CD4-positive, CD25-positive, alpha-beta regulatory T cell (primary cell): ENCODE data around the gene PODN. TPM values are rescaled to one million over a fixed set of nuclear protein-coding genes. Genes with fewer than 3 reads are reported as not detected.

Experiments used
- ATAC-seq, 2 donors: fragments of 150-1000 bp; cut with Tn5 transposase; one replicate each; pipeline ENCODE4 v1.10.0; 2021; ENCODE audit warnings: low read depth in 2 of 2, moderate number of reproducible peaks in 2 of 2, moderate library complexity in 1 of 2
- DNase-seq, 3 donors: peaks; one replicate each; pipeline versions ENCODE4 v3.0.0 to v3.0.0-alpha.2; 2012 to 2022; ENCODE audit warnings: mixed read lengths in 1 of 3
- H3K27ac ChIP-seq: one replicate; pipeline ENCODE4 v1.7.0; 2013; ENCODE audit warnings: mild to moderate bottlenecking, low read length; ENCODE audit not compliant: insufficient read depth, poor library complexity, severe bottlenecking
- H3K27me3 ChIP-seq: one replicate; pipeline ENCODE4 v1.7.0; 2013; ENCODE audit warnings: low read length; ENCODE audit not compliant: control insufficient read depth, insufficient read depth
- H3K36me3 ChIP-seq: one replicate; pipeline ENCODE4 v1.7.0; 2013; ENCODE audit warnings: mild to moderate bottlenecking, low read length, moderate library complexity; ENCODE audit not compliant: control insufficient read depth, insufficient read depth
- H3K4me1 ChIP-seq: 2 replicates; pipeline ENCODE4 v1.7.0; 2013; ENCODE audit warnings: mild to moderate bottlenecking, low read length; ENCODE audit not compliant: insufficient read depth, control insufficient read depth, poor library complexity, severe bottlenecking
- H3K4me3 ChIP-seq: one replicate; pipeline ENCODE4 v1.7.0; 2013; ENCODE audit warnings: low read depth, mild to moderate bottlenecking, low read length, moderate library complexity
- H3K9me3 ChIP-seq, 2 experiments: 1 replicate in 1 of 2; 2 replicates in 1 of 2; pipeline ENCODE4 v1.7.0; 2013; ENCODE audit warnings: low read length in 2 of 2, mild to moderate bottlenecking in 1 of 2, moderate library complexity in 1 of 2; ENCODE audit not compliant: control insufficient read depth in 2 of 2
- H3K27ac Mint-ChIP-seq, 3 donors: one replicate each; pipeline ENCODE4 v1.8.0; 2020 to 2022; ENCODE audit warnings: mild to moderate bottlenecking in 3 of 3, mixed read lengths in 3 of 3, moderate library complexity in 2 of 3
- H3K27me3 Mint-ChIP-seq: one replicate; pipeline ENCODE4 v1.8.0; 2022; ENCODE audit warnings: mild to moderate bottlenecking, mixed read lengths
- H3K36me3 Mint-ChIP-seq: one replicate; pipeline ENCODE4 v1.8.0; 2020; ENCODE audit warnings: mixed read lengths
- H3K4me1 Mint-ChIP-seq, 4 donors: one replicate each; pipeline ENCODE4 v1.8.0; 2020 to 2022; ENCODE audit warnings: mixed read lengths in 4 of 4, mild to moderate bottlenecking in 1 of 4
- H3K4me3 Mint-ChIP-seq, 4 donors: one replicate each; pipeline ENCODE4 v1.8.0; 2020 to 2022; ENCODE audit warnings: mild to moderate bottlenecking in 4 of 4, mixed read lengths in 4 of 4, moderate library complexity in 3 of 4
- H3K9me3 Mint-ChIP-seq, 7 donors: one replicate each; pipeline ENCODE4 v1.8.0; 2020 to 2022; ENCODE audit warnings: mixed read lengths in 7 of 7, mild to moderate bottlenecking in 3 of 7, moderate library complexity in 2 of 7
- polyA plus RNA-seq, 4 donors: library from polyadenylated mRNA; unstranded; fragments of 300-500 nt; fragmentation: Illumina TruSeq; gene quantifications; one replicate each; pipeline ENCODE4 v1.2.3, GENCODE V29; 2021
- total RNA-seq: library from RNA; stranded (reverse); gene quantifications from one replicate; pipeline ENCODE4 v1.2.3, GENCODE V29; 2022

The PODN gene
- total and polyA plus RNA-seq, 5 donors from 2014 or later = not detected

GRCh38 chr1:53057127-53057526, 4.9 kb upstream of the PODN start:
- no peak overlapping the region for H3K27ac Mint-ChIP-seq
- H3K9me3 ChIP-seq = no peaks in the 10 kb centered on the region
- ATAC-seq (no peak), DNase-seq (no peak)
- H3K27ac ChIP-seq = no peak overlapping the region
- H3K4me3 Mint-ChIP-seq = no peak overlapping the region
- H3K36me3 Mint-ChIP-seq = peaks cover 28% of the 10 kb centered on the region
- H3K36me3 ChIP-seq = peaks cover 12% of the 10 kb centered on the region
- peaks cover 0 to 2% (median 0%) of the 10 kb centered on the region in 4 donors for H3K4me1 Mint-ChIP-seq
- peaks cover 29% of the 10 kb centered on the region for H3K27me3 Mint-ChIP-seq
- H3K27me3 ChIP-seq = peaks cover 14% of the 10 kb centered on the region
- H3K4me3 ChIP-seq = no peak overlapping the region
- H3K4me1 ChIP-seq = peaks cover 1% of the 10 kb centered on the region
- H3K9me3 Mint-ChIP-seq = peaks cover 0 to 3% (median 0%) of the 10 kb centered on the region in 7 donors

- H3K27me3 ChIP-seq = peaks cover 20% of the 10 kb centered on the region
- DNase-seq (no peak), ATAC-seq (no peak)
- H3K9me3 ChIP-seq = no peaks in the 10 kb centered on the region
- no peak overlapping the region for H3K4me3 Mint-ChIP-seq
- no peaks in the 10 kb centered on the region for H3K36me3 ChIP-seq
- peaks cover 0 to 3% (median 0%) of the 10 kb centered on the region in 7 donors for H3K9me3 Mint-ChIP-seq
- no peak overlapping the region for H3K27ac ChIP-seq
- H3K4me1 ChIP-seq = peaks cover 10% of the 10 kb centered on the region
- no peak overlapping the region for H3K4me3 ChIP-seq
- no peak overlapping the region for H3K27ac Mint-ChIP-seq
- peaks cover 55% of the 10 kb centered on the region for H3K27me3 Mint-ChIP-seq
- H3K36me3 Mint-ChIP-seq = peaks cover 2% of the 10 kb centered on the region
- peaks cover 0 to 15% (median 0%) of the 10 kb centered on the region in 4 donors for H3K4me1 Mint-ChIP-seq
These were observed 1.4 kb upstream of the PODN start for GRCh38 chr1:53060579-53060978.

- Histone ChIP-seq H3K27ac (no peak overlapping the region), H3K4me3 (no peak overlapping the region), H3K27me3 (peaks cover 20% of the 10 kb centered on the region), H3K4me1 (peaks cover 10% of the 10 kb centered on the region), H3K9me3 (no peaks in the 10 kb centered on the region), H3K36me3 (no peaks in the 10 kb centered on the region)
- Mint-ChIP-seq H3K4me1 (peaks cover 0 to 15% (median 0%) of the 10 kb centered on the region in 4 donors), H3K4me3 (peak overlapping the region in 1 of 4 donors; percentile 57), H3K9me3 (peaks cover 0 to 3% (median 0%) of the 10 kb centered on the region in 7 donors), H3K27me3 (peaks cover 57% of the 10 kb centered on the region), H3K36me3 (peaks cover 3% of the 10 kb centered on the region), H3K27ac (no peak overlapping the region)
- DNase-seq = no peak
- ATAC-seq = no peak
These were observed 722 bp upstream of the PODN start for GRCh38 chr1:53061123-53061858.

DNA sequence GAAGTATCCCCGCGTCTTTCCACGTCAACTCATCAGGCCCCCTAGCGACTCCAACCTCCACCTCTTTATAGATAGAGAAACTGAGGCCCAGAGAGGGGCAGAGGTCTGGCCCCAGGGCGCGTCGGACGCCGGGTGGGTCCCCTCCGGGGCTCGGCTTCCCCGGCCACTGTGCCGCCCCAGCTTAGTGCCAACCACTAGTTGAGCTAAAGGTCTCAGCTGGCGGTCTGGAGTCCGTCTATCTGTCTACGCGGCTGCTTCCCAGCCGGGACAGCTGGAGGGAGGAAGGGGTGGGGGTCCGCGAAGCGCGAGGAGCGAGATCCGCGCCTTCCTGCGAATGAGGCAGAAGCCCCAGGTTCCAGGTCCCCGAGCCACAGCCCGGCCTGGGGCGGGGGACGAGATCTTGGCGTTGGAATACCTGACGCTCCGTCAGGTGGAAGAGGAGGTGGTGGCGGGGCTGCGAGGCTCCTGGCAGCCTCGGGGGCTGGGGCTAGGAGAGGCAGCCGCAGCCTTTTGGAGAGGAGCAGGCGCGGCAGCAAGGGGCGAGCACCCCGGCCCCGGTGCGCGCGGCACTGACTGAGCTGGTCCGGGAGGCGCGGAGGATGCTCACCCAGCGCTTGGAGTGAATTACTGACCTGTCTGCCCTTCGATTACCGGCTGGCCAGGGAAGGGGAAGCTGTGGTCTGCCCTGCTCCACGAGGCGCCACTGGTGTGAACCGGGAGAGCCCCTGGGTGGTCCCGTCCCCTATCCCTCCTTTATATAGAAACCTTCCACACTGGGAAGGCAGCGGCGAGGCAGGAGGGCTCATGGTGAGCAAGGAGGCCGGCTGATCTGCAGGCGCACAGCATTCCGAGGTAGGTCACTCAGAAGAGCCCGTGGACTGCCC, 937 bp downstream of the PODN start:
- H3K4me1 Mint-ChIP-seq = peaks cover 0 to 15% (median 0%) of the 10 kb centered on the region in 4 donors
- H3K4me3 Mint-ChIP-seq = peak overlapping the region in 3 of 4 donors; percentile 21 to 69 (median 39)
- Histone ChIP-seq H3K4me1 (peaks cover 10% of the 10 kb centered on the region), H3K36me3 (no peaks in the 10 kb centered on the region), H3K27ac (no peak overlapping the region), H3K9me3 (no peaks in the 10 kb centered on the region), H3K27me3 (peaks cover 20% of the 10 kb centered on the region), H3K4me3 (no peak overlapping the region)
- H3K36me3 Mint-ChIP-seq = peaks cover 3% of the 10 kb centered on the region
- H3K27me3 Mint-ChIP-seq = peaks cover 63% of the 10 kb centered on the region
- DNase-seq (no peak), ATAC-seq (no peak)
- no peak overlapping the region for H3K27ac Mint-ChIP-seq
- H3K9me3 Mint-ChIP-seq = peaks cover 0 to 3% (median 0%) of the 10 kb centered on the region in 7 donors

- Histone ChIP-seq H3K36me3 (no peaks in the 10 kb centered on the region), H3K9me3 (no peaks in the 10 kb centered on the region), H3K4me1 (peaks cover 10% of the 10 kb centered on the region), H3K4me3 (no peak overlapping the region), H3K27ac (no peak overlapping the region), H3K27me3 (peaks cover 20% of the 10 kb centered on the region)
- no peak for DNase-seq
- H3K4me3 Mint-ChIP-seq = peak overlapping the region in 2 of 4 donors; percentile 63 to 73
- ATAC-seq = no peak
- H3K4me1 Mint-ChIP-seq = peaks cover 0 to 15% (median 0%) of the 10 kb centered on the region in 4 donors
- H3K27ac Mint-ChIP-seq = no peak overlapping the region
- peaks cover 3% of the 10 kb centered on the region for H3K36me3 Mint-ChIP-seq
- peaks cover 0 to 3% (median 0%) of the 10 kb centered on the region in 7 donors for H3K9me3 Mint-ChIP-seq
- H3K27me3 Mint-ChIP-seq = peaks cover 61% of the 10 kb centered on the region
These were observed 1.9 kb downstream of the PODN start for GRCh38 chr1:53063744-53064515.

DNA sequence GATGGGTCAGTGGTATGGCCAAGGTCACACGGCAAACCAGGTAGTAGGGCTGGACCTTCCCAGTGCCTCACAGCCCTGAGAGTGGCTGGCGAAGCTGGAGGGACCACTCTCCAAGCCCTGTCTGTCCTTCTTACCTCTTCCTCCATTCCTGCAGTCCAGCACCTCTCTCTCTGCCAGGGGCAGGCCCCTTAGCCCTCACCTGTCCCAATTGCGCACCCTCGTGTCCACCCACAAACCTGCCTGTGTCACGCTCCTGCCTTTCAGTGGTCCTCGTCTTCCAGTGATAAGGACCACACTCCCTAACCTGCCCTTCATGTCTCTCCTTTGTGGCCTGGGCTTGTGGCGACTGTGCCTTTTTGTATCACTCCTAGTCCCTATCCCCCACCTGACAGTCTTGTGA, 3.4 kb downstream of the PODN start:
- H3K4me1 Mint-ChIP-seq = peaks cover 0 to 15% (median 0%) of the 10 kb centered on the region in 4 donors
- H3K27ac Mint-ChIP-seq = no peak overlapping the region
- Histone ChIP-seq H3K27me3 (peaks cover 15% of the 10 kb centered on the region), H3K27ac (no peak overlapping the region), H3K36me3 (no peaks in the 10 kb centered on the region), H3K4me1 (peaks cover 10% of the 10 kb centered on the region), H3K4me3 (no peak overlapping the region), H3K9me3 (no peaks in the 10 kb centered on the region)
- DNase-seq = no peak
- ATAC-seq = no peak
- H3K36me3 Mint-ChIP-seq = peaks cover 3% of the 10 kb centered on the region
- H3K9me3 Mint-ChIP-seq = no peaks in the 10 kb centered on the region
- peaks cover 47% of the 10 kb centered on the region for H3K27me3 Mint-ChIP-seq
- H3K4me3 Mint-ChIP-seq = no peak overlapping the region

- Histone ChIP-seq H3K4me3 (no peak overlapping the region), H3K4me1 (peaks cover 10% of the 10 kb centered on the region), H3K27me3 (peaks cover 6% of the 10 kb centered on the region), H3K9me3 (no peaks in the 10 kb centered on the region), H3K27ac (no peak overlapping the region), H3K36me3 (no peaks in the 10 kb centered on the region)
- DNase-seq (no peak), ATAC-seq (no peak)
- no peak overlapping the region for H3K27ac Mint-ChIP-seq
- peaks cover 36% of the 10 kb centered on the region for H3K27me3 Mint-ChIP-seq
- peaks cover 0 to 15% (median 0%) of the 10 kb centered on the region in 4 donors for H3K4me1 Mint-ChIP-seq
- no peak overlapping the region for H3K4me3 Mint-ChIP-seq
- no peaks in the 10 kb centered on the region for H3K9me3 Mint-ChIP-seq
- peaks cover 3% of the 10 kb centered on the region for H3K36me3 Mint-ChIP-seq
These were observed 4.5 kb downstream of the PODN start for GRCh38 chr1:53066488-53066887.
